GM18511 (cell line): Measurements from ENCODE around the gene ZDHHC11.
A peak's percentile ranks its signal among the peaks of the same experiment; 100 is the strongest.
"Not testable (repeated sequence)": the region's sequence is repeated elsewhere in the genome, so short reads cannot be mapped to it uniquely, and the experiment has no call there.

ENCODE experiments used
- ATAC-seq: cut with Tn5 transposase; IDR thresholded peaks from one replicate; pipeline ENCODE4 v1.9.1; 2021; ENCODE audit warnings: mild to moderate bottlenecking, moderate library complexity; ENCODE audit not compliant: unreplicated experiment

The ZDHHC11 gene

DNA sequence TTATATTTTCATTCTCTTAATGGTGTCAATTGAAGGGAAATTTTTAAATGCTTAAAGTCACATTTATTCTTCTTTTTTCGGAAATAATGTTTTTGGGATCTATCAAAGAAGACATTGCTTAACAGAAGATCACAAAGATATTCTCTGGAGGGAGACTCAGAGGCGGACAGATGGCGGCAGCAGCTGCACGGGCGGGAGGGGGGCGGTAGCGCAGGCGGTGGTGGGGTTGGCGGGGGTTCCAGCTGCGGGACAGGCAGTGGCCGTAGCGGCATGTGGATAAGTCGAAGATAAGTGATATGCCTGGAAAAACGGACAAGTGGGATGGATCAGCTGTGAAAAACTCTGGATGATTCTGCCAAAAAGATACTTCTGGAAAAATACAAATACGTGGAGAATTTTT lies 34.6 kb downstream of the ZDHHC11 start:
- ATAC-seq = no peak

DNA sequence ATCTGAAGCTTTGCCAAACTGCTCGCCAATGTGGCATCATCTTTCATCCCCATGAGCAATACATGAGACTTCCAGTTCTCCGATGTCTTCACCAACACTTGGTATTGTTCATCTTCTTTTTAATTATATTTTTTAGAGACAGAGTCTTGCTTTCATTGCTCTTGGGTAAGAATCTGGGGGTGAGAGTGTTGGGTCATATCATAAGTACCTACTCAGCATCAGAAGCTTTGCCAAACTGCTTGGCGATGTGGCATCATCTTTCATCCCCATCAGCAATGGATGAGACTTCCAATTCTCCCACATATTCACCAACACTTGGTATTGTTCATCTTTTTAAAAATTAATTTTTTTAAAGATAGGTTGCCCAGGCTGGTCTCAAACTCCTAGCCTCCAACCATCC lies 35.3 kb downstream of the ZDHHC11 start:
- ATAC-seq = no peak

DNA sequence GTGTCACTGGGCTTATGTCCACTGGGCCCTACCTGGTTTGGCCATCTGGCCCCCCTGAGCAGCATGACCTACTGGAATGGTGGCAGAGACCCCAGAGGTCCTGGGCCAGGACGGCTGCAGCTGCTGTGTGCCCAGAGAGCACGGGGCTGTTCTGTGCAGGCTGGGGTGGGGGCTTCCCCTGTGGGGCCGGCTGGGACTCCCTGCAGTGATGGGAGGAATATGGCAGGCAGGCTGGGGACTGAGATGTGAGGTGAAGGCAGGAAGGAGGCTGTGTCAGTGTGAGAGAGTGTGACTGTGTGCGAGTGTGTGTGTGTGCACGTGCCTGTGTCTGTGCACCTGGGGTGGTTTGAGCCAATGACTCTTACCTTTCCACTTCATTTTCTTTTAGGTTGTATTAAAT lies 37.2 kb downstream of the ZDHHC11 start:
- ATAC-seq = not testable (repeated sequence)

DNA sequence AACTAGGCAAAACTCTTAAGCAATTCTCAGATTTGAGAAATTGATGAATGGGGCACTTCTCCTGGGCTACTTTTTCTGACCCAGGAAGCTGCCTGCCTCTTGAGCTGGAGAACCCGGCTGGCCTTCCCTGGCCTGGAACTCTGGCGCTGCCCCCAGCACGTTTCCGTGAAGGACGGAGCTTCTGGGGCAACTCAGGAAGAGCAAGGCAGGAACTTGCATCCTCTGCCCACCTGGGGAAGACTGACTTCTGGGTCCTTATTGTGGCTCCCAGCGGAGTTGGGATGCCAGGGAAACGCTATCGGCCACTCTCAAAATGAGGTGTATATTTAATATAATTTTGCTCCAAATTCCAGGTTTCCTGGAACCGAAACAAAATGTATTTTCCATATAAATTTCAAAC lies 39.4 kb downstream of the ZDHHC11 start:
- not testable (repeated sequence) for ATAC-seq

DNA sequence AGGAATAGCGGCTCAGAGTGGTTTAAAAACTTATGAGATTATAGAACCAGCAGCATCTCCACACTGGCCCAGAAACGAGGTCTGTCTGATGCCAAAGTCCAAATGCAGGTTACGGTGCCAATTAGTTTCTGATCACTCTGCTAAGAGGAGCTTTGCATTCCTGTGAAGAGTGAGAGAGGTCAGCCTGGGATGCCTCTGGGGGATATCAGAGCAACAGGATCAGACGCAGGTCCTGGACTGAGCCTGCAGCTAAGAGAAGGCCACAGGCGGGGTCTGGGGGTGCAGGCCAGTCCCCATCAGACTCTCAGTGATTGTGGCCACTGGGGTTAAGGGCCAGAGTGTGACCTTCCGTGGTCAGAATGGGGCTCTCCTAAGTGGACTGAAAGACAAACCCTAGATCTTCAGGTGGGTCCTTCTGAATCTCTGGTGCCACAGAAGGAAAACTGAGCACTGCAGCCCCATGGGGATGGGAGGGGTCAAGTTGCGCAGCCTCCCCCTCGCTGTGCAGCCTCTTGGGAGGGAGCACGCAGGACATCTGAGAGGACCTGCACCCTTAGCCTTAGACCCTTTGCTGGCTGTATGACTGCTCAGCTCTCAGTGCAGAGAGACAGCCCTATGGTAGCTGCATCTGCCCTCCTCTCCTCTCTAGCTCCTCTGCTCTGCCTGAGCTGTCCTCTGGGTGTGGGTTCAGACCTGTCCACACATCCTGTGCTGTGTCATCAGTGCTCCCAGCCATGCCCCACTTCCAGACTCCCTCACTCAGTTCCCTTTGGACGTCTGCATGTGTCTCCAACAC lies 42.9 kb downstream of the ZDHHC11 start:
- not testable (repeated sequence) for ATAC-seq

DNA sequence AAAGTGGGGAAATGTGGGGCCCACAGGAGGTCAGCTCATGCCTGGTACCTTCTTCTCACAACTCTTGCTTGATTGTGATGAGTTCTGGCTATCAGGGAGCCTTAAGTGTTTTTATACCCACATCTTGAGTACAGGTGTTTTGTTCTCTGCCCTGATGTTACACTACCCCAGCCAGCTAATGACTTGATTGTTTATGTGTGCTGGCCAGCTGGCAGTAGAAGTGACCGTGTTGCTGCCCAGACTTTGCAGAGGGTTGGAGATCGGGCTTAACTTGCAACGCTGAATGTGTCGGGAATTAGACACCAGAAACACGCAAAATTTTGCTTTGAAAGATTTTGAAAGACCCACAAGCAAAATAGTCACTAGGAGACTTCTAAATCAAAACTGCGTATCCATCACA lies 49.3 kb downstream of the ZDHHC11 start:
- no peak for ATAC-seq

DNA sequence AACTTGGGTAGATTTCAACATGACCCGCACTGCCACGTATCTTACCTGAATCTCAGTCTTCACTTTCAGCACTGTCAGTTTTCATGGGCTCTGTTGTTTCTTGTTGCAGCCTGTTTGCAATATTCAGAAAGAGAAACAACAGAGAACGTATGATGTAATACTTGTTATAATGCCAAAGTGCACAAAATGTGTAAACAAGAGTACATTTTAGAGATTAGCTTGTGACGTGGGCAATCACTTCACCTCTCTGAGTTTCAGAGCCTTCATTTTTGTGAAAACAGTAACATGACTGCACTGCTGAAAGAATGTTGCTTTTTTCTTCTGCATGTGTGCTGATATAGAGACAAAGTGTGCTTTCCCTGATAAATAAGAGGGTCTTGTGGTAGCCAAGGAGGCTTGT lies 49.7 kb downstream of the ZDHHC11 start:
- not testable (repeated sequence) for ATAC-seq

DNA sequence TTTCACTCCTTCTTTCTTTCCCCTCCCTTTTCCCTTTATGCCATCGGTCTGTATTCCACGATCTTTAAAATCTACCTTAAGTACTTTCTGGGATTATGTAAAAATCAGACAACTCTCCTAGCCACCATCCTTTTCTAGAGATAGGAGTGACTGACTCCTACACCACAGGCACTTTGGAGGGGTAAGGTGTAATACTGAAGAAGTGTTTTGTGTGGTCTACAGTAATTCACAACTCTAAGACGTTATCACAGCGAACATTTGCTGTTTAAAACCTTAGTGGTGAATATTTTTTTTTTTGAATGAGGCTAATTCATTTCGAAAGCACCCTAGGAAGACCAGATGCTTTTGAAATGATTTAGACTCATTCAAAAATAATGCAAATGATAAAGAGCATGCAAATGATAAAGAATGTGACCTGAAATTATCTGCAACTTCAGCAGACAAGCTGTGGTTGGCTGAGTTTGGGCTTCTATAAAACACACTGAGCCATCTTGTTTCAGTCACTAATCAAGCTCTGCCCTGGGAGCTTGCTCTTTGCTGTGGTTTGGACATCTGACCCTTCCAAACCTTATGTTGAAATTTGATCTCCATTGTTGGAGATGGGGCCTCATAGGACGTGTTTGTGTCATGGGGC lies 52.2 kb downstream of the ZDHHC11 start:
- not testable (repeated sequence) for ATAC-seq

DNA sequence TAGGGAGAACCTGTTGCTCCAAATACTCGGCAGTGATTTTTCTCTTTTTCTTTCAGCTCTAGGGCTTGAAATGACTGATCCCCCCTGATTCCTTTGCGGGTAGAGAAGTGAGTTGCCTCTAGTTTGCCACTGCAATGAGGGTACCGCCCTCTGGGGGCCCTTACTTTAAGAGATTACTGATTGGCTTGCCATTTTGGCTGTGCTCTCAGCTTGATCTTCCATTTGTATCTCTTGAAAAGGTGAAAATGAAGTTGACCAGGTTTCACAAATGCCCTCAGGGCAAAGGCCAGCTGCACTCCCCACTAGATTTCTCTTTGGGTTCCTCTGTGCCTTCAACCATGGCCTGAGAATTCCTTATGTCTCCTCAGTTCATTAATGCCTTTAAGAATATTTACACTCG lies 52.8 kb downstream of the ZDHHC11 start:
- ATAC-seq = not testable (repeated sequence)

DNA sequence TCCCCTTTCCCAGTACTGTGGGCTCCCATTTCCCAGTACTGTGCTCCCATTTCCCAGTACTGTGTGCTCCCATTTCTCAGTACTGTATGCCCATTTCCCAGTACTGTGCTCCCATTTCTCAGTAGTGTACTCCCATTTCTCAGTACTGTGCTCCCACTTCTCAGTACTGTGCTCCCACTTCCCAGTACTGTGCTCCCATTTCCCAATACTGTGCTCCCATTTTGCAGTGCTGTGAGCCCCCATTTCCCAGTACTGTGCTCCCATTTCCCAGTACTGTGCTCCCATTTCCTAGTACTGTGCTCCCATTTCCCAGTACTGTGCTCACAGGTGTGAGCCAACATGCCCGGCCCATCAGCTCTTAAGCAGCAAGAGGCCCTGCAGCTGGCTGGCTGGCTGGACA lies 54.9 kb downstream of the ZDHHC11 start:
- not testable (repeated sequence) for ATAC-seq

DNA sequence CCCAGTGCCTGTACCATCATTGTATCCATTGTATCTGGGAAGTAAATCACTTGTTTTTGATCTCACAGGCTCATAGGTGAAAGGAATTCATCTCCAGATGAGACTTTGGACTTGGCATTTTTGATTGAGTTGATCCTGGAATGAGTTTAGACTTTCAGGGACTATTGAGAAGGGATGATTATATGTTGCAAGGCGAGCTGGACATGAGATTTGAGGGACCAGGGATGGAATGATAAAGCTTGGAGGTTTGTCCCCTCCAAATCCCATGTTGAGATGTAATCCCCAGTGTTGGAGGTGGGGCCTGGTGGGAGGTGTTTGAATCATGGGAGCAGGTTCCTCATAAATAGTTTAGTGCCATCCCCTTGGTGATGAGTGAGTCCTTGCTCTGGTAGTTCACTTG lies 55.8 kb downstream of the ZDHHC11 start:
- not testable (repeated sequence) for ATAC-seq

DNA sequence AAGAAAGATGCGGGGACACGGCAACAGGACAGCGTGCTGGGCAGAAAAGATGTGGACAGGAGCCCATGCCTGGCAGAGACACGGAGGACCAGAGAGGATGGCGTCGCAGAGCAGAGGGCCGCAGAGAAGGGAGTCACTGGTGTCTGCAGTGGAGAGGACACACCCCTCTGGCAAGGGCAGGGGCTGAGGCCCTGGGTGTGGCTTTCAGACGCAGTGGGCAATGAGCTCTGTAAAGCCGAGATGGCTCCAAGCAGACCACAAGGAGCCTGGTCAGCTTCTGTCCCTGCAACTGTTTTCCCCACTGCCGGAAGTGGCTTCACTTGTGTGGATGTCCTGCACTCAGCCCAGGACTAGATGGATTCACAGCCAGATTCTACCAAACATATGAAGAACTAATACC lies 62.1 kb downstream of the ZDHHC11 start:
- ATAC-seq = not testable (repeated sequence)

DNA sequence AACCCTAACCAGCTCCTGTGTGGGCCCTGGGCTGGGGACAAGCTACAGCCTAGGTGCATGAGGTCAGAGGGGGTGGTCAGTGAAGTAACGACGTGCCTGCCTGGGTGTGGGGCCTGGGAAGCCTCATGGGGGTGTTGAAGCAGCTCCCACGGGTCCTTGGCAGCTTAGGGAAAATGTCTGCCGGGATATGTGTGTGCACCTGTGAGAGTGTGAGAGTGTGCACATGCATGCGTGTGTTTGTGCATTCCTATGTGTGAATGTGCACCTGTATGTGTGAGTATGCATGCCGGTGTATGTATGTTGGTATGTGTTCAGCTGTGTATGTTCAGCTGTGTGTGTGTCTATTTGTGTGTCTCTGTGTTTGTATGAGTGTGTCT lies 62.9 kb downstream of the ZDHHC11 start:
- not testable (repeated sequence) for ATAC-seq

DNA sequence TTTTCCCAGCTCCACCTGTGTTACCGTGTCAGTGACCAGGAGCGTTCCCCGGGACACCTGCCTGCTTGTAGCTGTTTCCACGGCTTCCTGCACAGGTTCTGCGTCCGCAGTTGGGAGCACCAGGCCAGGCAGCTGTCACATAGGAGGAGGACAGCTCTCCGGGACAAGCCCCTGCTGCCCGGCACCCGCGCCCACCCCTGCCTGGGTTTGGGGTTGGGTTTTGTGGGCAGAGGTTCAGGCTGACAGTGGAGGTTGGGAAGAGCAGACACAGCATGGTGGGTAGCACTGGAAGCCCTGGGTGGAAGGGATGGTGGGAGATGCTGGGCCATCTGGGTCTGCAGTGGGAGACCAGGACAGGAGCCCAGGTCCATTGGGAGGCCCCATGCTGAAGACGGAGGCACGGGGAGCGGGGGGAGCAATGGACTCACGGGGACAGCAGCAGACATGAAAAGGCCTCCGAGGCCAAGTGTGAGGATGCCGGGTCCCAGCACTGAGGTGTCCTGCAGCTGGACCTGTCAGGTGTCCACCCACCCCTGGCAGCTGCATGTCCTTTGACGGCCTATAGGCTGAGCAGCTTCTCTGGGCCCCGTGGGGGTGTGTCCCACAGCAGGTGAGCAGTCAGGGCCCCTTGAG lies 63.4 kb downstream of the ZDHHC11 start:
- not testable (repeated sequence) for ATAC-seq

DNA sequence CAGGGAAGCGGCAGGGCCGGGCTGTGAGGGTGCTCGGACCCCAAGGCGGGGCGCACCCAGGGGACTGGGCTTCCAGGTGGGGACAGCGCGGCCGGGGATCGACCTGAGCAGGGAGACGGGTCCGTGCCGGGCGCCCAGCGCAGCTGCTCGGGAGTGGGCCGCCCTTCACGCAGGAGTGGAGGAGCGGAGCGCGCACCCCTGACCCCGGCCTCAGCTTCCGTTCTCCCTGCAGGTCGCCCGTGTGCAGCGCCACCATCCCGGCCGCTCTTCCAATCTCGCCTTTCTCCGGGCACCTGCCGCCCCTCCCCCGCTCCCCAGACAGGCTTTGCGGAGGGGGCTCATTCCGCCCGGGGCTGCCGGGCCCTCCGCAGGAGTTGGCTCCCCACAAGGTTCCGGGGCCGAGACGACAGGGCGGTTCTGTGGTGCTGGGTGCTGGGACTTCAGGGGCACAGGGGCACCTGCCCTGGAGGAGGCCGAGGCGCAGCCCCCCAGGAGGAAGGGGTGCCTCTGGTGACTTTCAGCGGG lies 65.5 kb downstream of the ZDHHC11 start:
- ATAC-seq = peak; percentile 23

DNA sequence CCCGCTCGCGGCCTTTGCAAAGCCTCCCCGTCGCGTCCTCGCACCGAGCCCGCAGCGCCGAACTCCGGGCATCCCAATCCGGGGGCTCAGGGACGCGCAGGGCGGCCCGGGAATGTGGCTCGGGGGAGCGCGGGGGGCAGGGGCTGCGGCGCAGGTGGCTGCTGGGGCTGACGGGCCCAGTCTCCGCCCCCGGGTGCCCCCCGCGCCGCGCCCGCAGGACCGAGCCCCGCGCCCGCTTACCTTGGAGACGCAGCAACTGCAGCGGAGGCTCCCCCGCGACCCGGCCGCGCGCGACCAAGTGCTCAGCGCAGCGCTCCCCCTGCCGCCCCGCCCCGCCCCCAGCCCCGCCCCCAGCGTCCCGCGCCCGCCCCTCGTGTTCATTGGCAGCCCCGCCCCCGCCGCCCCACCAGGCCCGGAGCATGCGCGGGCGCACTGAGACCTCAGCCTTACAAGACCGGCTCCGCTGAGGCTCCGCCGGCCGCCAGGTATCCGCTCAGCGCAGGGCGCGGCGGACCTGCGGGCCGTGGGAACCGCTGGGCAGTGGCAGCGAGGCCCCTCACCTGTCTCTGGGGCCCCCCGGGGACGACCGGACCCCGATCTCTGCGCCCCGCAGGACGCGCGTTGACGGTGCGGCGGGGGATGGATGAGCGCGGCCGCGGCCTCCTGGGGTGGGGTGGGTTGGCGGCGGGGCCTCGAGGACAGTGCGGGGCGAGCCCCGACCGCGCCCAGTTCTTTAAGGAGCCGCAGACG lies 66.2 kb downstream of the ZDHHC11 start, which contains the start of gene ZDHHC11B:
ZDHHC11B (minus strand) TSS at position 302 of the 750 bp plus-strand sequence. CDS start 17,810 bp downstream, outside the sequence.
- peak; percentile 66 for ATAC-seq

DNA sequence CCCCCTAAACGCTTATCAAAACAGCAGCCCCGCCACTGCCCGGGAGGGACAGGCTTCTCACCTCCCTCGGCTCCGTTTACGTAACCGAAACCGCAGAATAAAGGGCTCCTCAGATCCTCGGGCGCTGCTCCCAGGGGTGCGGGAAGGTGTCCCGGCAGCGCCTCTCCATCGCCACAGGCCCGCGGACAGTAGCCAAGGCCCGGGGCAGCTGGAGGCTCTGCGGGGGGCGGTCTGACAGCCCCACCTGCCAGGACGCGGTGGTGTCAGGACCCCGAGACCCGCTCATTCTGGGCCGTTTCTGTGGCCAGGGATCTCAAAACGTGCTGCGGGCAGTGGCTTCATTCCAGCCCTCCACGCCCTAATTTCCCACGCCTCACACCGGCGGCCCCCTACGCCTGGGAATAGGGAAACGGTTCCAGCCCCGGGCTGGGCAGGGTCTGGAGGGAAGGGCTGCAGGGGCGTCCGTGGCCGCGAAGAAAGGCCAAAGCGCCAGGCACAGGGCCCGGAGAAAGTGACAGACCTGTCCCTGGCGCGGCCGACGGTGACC lies 66.8 kb downstream of the ZDHHC11 start:
- peak; percentile 8 for ATAC-seq

DNA sequence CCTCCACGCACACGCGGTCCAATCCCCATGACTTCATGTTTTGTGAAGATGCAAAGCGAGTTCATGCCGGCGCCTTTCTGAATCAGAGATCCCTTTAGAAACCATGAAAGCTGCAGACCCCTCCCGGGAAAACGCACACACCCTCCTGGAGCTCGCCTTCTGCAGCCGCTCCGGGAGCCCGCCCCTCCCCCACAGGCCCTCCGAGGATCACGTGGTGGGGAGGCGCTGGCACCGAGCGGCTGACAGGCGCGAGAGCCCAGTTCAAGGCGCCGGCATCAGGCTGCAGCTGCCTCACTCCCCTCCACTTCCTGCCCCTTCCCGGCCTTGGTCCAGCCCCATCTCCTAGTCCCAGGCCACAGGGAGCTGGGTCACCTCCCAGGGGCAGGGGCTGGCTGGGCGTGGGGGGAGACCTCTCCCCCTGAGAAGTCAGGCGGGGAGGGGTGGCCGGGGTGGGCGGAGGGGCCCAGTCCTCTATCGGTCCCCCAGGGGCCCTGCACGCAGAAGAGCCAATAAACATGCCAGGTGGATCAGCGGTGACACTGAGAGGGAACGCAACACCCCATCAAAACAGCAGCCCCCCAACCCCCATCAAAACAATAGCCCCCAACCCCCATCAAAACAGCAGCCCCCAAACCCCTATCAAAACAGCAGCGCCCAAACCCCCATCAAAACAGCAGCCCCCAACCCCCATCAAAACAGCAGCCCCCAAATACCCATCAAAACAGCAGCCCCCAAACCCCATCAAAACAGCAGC lies 67.6 kb downstream of the ZDHHC11 start:
- ATAC-seq = not testable (repeated sequence)

DNA sequence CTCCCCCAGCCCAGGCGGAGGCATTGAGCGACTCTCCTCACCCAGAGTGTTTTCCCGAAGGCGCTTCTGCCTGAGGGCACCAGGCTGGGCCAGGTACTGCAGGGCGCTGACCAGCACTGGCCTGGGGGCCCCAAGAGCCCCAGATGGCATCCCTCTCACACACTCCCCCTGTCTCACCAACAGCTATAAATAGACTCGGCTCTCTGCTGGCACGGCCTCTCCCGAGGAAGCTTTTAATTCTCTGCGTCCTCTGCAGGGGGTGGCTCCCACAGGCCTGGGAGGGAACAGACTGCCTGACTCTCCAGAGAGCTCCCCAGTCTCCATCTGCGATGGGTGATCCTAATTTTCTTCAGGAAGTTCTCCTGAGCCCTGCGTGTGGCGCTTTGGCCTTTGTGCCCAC lies 68.4 kb downstream of the ZDHHC11 start:
- ATAC-seq = not testable (repeated sequence)

DNA sequence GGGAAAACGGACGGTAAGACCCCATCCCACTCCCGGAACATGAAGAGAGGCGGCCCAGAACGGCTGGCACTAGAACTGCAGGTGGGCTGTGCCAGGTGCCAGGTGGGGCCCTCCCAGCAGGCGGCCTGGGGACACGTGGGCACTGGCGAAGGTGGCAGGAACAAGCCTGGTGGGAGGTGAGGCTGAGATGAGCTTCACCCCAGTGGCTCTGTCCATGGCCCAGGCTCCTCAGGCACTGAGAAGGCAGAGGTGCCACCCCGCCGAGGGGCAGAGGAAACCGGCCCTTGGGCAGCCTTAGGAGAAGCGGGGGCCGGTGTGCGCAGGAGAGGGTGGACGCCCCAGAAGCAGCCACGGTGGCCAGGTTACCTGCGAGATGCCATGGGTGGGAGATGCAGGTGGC lies 70.2 kb downstream of the ZDHHC11 start:
- not testable (repeated sequence) for ATAC-seq
